Mesendoderm (in vitro differentiated cells): Measurements from ENCODE around the gene KRT3.

Experiments
- DNase-seq: peaks from one replicate; pipeline ENCODE4 v3.0.0; 2013
- H2AK5ac ChIP-seq: 2 replicates; pipeline ENCODE4 v1.6.1; 2013; ENCODE audit warnings: low read length, inconsistent platforms
- H2BK120ac ChIP-seq: 2 replicates; pipeline ENCODE4 v1.6.1; 2013; ENCODE audit warnings: low read depth, mild to moderate bottlenecking, low read length, moderate library complexity, mixed read lengths
- H2BK15ac ChIP-seq: replicated peaks from 2 replicates; pipeline ENCODE4 v1.6.1; 2013; ENCODE audit warnings: low read depth, mild to moderate bottlenecking, moderate library complexity
- H2BK5ac ChIP-seq: 2 replicates; pipeline ENCODE4 v1.6.1; 2013; ENCODE audit warnings: low read length, inconsistent platforms
- H3K18ac ChIP-seq: 2 replicates; pipeline ENCODE4 v1.6.1; 2013; ENCODE audit warnings: mild to moderate bottlenecking, low read length, mixed read lengths
- H3K23ac ChIP-seq: one replicate; pipeline ENCODE4 v1.6.1; 2013; ENCODE audit warnings: low read length
- H3K27ac ChIP-seq: 2 replicates; pipeline ENCODE4 v1.5.1; 2013; ENCODE audit warnings: low read depth, mild to moderate bottlenecking, inconsistent platforms, low read length, moderate library complexity
- H3K27me3 ChIP-seq: 2 replicates; pipeline ENCODE4 v1.6.1; 2013; ENCODE audit warnings: low read length, control low read depth, mild to moderate bottlenecking, inconsistent platforms; ENCODE audit not compliant: insufficient read depth, poor library complexity
- H3K36me3 ChIP-seq: 2 replicates; pipeline ENCODE4 v1.6.1; 2013; ENCODE audit warnings: low read length, inconsistent platforms; ENCODE audit not compliant: control insufficient read depth, insufficient read depth
- H3K4ac ChIP-seq: one replicate; pipeline ENCODE4 v1.6.1; 2013; ENCODE audit warnings: low read depth, mild to moderate bottlenecking, low read length, moderate library complexity
- H3K4me1 ChIP-seq: 2 replicates; pipeline ENCODE4 v1.6.1; 2013; ENCODE audit warnings: low read depth, low read length, inconsistent platforms; ENCODE audit not compliant: control insufficient read depth
- H3K4me2 ChIP-seq: 2 replicates; pipeline ENCODE4 v1.6.1; 2013; ENCODE audit warnings: low read length
- H3K4me3 ChIP-seq: 2 replicates; pipeline ENCODE4 v1.5.1; 2013; ENCODE audit warnings: mild to moderate bottlenecking, low read length
- H3K56ac ChIP-seq: one replicate; pipeline ENCODE4 v1.6.1; 2013; ENCODE audit warnings: low read length
- H3K79me1 ChIP-seq: 2 replicates; pipeline ENCODE4 v1.6.1; 2013; ENCODE audit warnings: low read length, inconsistent platforms
- H3K79me2 ChIP-seq: 2 replicates; pipeline ENCODE4 v1.6.1; 2013; ENCODE audit warnings: mild to moderate bottlenecking, low read length; ENCODE audit not compliant: control insufficient read depth, insufficient read depth
- H3K9ac ChIP-seq: 2 replicates; pipeline ENCODE4 v1.6.1; 2013; ENCODE audit warnings: low read length, inconsistent platforms
- H4K5ac ChIP-seq: one replicate; pipeline ENCODE4 v1.6.1; 2013; ENCODE audit warnings: low read length
- H4K8ac ChIP-seq: one replicate; pipeline ENCODE4 v1.6.1; 2013; ENCODE audit warnings: low read depth, mild to moderate bottlenecking, control low read depth, low read length, moderate library complexity
- WGBS: extraction: QIAGEN DNeasy Blood & Tissue Kit; methylation state at CpG from one replicate; pipeline ENCODE4 v1.1.7; 2013; ENCODE audit warnings: low lambda C conversion rate, missing lambda C conversion rate; ENCODE audit not compliant: insufficient coverage; ENCODE audit errors: extremely low coverage; 5-methylcytosine and 5-hydroxymethylcytosine counted together

The KRT3 gene

DNA sequence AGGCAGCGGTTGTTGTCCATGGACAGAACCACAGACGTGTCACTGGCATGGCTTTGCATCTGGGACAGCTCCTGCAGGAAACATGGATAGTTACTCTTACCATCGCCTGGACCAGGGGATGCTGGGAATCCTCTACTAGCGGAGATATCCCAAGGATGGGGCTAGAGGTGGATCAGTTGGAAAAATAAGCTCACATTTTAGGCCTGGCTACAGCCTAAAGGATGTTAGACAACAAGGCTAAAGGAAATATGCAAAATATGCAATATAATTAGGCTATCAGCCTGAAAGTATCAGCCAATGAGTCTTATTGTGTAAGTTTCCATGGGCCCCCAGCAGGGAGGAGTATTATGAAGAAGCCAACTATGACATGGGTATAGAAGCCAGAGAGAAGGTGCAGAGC, 23.7 kb downstream of the KRT3 start:
- H3K27ac ChIP-seq = no peak overlapping the region
- no peak overlapping the region for H2BK15ac ChIP-seq
- no peak overlapping the region for H3K9ac ChIP-seq
- H3K56ac ChIP-seq = no peak overlapping the region
- no peak overlapping the region for H3K4me3 ChIP-seq
- H3K18ac ChIP-seq = no peak overlapping the region
- H2AK5ac ChIP-seq = no peak overlapping the region
- WGBS = no CpG with 5 or more reads among the region's 4 CpGs
- no peaks in the 10 kb centered on the region for H3K27me3 ChIP-seq
- no peak overlapping the region for H2BK5ac ChIP-seq
- no peak overlapping the region for H3K4ac ChIP-seq
- no peak overlapping the region for H4K5ac ChIP-seq
- H4K8ac ChIP-seq = no peak overlapping the region
- H3K79me1 ChIP-seq = no peaks in the 10 kb centered on the region
- no peaks in the 10 kb centered on the region for H3K79me2 ChIP-seq
- no peak for DNase-seq
- no peaks in the 10 kb centered on the region for H3K36me3 ChIP-seq
- H3K4me1 ChIP-seq = no peaks in the 10 kb centered on the region
- H2BK120ac ChIP-seq = no peak overlapping the region
- no peak overlapping the region for H3K4me2 ChIP-seq
- H3K23ac ChIP-seq = no peak overlapping the region

GRCh38 chr12:52771505-52771904, 24.4 kb downstream of the KRT3 start:
- H2BK120ac ChIP-seq = no peak overlapping the region
- no peak overlapping the region for H2AK5ac ChIP-seq
- H3K27ac ChIP-seq = no peak overlapping the region
- no CpG with 5 or more reads among the region's 4 CpGs for WGBS
- no peak overlapping the region for H4K5ac ChIP-seq
- no peaks in the 10 kb centered on the region for H3K27me3 ChIP-seq
- no peak overlapping the region for H3K18ac ChIP-seq
- H3K4me3 ChIP-seq = no peak overlapping the region
- no peaks in the 10 kb centered on the region for H3K36me3 ChIP-seq
- H3K56ac ChIP-seq = no peak overlapping the region
- H3K9ac ChIP-seq = no peak overlapping the region
- no peak overlapping the region for H3K4me2 ChIP-seq
- no peaks in the 10 kb centered on the region for H3K79me1 ChIP-seq
- no peak overlapping the region for H2BK15ac ChIP-seq
- H4K8ac ChIP-seq = no peak overlapping the region
- H3K4me1 ChIP-seq = no peaks in the 10 kb centered on the region
- H3K4ac ChIP-seq = no peak overlapping the region
- H3K23ac ChIP-seq = no peak overlapping the region
- no peaks in the 10 kb centered on the region for H3K79me2 ChIP-seq
- no peak for DNase-seq
- H2BK5ac ChIP-seq = no peak overlapping the region

DNA sequence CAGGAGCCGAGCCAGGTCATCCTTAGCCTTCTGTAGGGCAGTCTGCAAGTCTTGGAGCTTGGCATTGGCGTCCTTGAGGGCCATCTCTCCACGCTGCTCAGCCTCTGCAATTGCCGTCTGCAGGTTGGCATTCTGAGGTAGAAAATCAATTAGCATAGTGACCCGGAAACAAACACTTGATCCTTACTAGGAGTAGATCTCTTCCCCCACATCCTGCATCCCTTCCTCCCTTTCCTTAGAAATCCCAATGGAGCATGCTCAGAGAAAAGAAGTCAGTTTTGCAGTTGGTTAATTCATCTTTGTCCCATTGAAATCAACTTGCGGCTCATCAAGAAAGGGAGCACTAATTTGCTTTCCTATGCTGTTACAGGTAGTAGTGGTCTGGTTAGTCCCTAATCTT, 24.8 kb downstream of the KRT3 start:
- H3K79me1 ChIP-seq = no peaks in the 10 kb centered on the region
- H4K8ac ChIP-seq = no peak overlapping the region
- no peaks in the 10 kb centered on the region for H3K36me3 ChIP-seq
- H3K56ac ChIP-seq = no peak overlapping the region
- no peak overlapping the region for H2AK5ac ChIP-seq
- no peaks in the 10 kb centered on the region for H3K79me2 ChIP-seq
- H3K18ac ChIP-seq = no peak overlapping the region
- no peak for DNase-seq
- WGBS = no CpG with 5 or more reads among the region's 6 CpGs
- no peak overlapping the region for H4K5ac ChIP-seq
- no peak overlapping the region for H3K4me3 ChIP-seq
- H3K27ac ChIP-seq = no peak overlapping the region
- H2BK120ac ChIP-seq = no peak overlapping the region
- no peak overlapping the region for H3K23ac ChIP-seq
- no peak overlapping the region for H3K4ac ChIP-seq
- no peak overlapping the region for H3K9ac ChIP-seq
- H3K27me3 ChIP-seq = no peaks in the 10 kb centered on the region
- no peaks in the 10 kb centered on the region for H3K4me1 ChIP-seq
- H2BK5ac ChIP-seq = no peak overlapping the region
- no peak overlapping the region for H2BK15ac ChIP-seq
- H3K4me2 ChIP-seq = no peak overlapping the region

- no peak for DNase-seq
- no peak overlapping the region for H3K4ac ChIP-seq
- no peaks in the 10 kb centered on the region for H3K27me3 ChIP-seq
- H3K56ac ChIP-seq = no peak overlapping the region
- no peaks in the 10 kb centered on the region for H3K36me3 ChIP-seq
- no peak overlapping the region for H3K23ac ChIP-seq
- no peaks in the 10 kb centered on the region for H3K4me1 ChIP-seq
- no peak overlapping the region for H3K18ac ChIP-seq
- no peak overlapping the region for H4K8ac ChIP-seq
- no peak overlapping the region for H3K4me3 ChIP-seq
- no peak overlapping the region for H2BK5ac ChIP-seq
- no peaks in the 10 kb centered on the region for H3K79me2 ChIP-seq
- no peak overlapping the region for H3K9ac ChIP-seq
- no peak overlapping the region for H3K4me2 ChIP-seq
- H3K27ac ChIP-seq = no peak overlapping the region
- H2BK15ac ChIP-seq = no peak overlapping the region
- no peak overlapping the region for H4K5ac ChIP-seq
- no peaks in the 10 kb centered on the region for H3K79me1 ChIP-seq
- no peak overlapping the region for H2AK5ac ChIP-seq
- no peak overlapping the region for H2BK120ac ChIP-seq
Observed at GRCh38 chr12:52769946-52770345, 26.0 kb downstream of the KRT3 start.

DNA sequence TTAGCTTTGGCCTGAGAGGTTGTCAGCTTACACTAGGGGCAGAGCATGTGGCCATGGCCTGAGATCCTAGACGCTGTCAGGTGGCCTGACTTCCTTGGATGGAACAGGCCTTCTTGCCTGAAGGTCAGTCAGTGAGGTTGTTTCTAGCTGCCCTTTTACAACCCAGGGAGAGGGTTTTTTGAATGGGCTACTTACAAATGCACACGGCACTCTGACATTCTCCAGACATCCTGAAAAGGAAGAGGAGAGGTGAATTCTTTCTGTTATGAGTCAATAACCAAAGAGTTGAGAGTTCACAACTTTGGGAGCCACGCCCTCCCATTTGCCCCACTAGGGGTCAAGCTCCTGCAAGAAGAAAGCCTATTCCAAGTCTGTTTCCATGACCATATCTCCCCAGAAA, 26.6 kb downstream of the KRT3 start:
- H3K9ac ChIP-seq = no peak overlapping the region
- WGBS = no CpG with 5 or more reads among the region's 3 CpGs
- no peaks in the 10 kb centered on the region for H3K79me2 ChIP-seq
- no peak overlapping the region for H3K4ac ChIP-seq
- no peaks in the 10 kb centered on the region for H3K27me3 ChIP-seq
- no peak overlapping the region for H2BK15ac ChIP-seq
- H3K23ac ChIP-seq = no peak overlapping the region
- DNase-seq = no peak
- no peak overlapping the region for H2BK5ac ChIP-seq
- H3K18ac ChIP-seq = no peak overlapping the region
- H3K4me1 ChIP-seq = no peaks in the 10 kb centered on the region
- no peak overlapping the region for H4K5ac ChIP-seq
- no peak overlapping the region for H3K27ac ChIP-seq
- H3K4me3 ChIP-seq = no peak overlapping the region
- no peak overlapping the region for H4K8ac ChIP-seq
- H3K4me2 ChIP-seq = no peak overlapping the region
- no peaks in the 10 kb centered on the region for H3K79me1 ChIP-seq
- H3K56ac ChIP-seq = no peak overlapping the region
- H2AK5ac ChIP-seq = no peak overlapping the region
- H2BK120ac ChIP-seq = no peak overlapping the region
- H3K36me3 ChIP-seq = no peaks in the 10 kb centered on the region

DNA sequence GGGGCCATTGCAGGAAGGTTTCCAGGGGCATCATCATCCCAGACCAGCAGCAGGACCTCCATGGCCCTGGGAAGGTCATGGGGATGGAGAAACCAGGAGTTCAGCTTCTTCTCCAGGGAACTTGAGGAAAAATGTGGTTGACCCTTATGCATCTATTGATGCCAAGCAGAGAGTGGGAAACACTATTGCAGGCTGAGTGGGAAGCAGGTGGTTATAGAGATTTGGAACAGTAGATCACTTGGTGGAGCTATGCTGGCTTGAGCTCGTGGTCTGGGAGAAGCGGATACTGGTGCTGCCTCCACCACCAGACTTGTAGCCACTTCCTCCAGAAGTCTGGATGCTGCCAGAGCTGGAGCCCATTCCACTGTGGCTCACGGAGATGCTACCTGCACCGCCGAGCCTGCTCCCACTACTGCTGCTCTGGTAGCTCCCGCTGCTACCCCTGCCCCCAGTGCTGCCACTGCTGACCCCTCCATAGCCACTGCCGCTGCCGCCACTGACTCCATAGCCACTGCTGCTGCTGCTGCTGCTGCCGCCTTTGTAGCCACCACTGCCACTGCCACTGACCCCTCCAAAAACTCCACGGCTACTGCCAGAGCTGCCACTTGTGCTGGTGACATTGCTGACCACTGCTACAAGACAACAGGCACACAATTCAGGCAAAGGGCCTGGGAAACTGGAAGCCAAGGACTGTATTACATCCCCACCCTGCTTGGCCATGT, 27.3 kb downstream of the KRT3 start:
- no peak overlapping the region for H2BK5ac ChIP-seq
- no peak overlapping the region for H3K18ac ChIP-seq
- H2BK15ac ChIP-seq = no peak overlapping the region
- no peak overlapping the region for H4K8ac ChIP-seq
- no peak overlapping the region for H3K4ac ChIP-seq
- H3K27ac ChIP-seq = no peak overlapping the region
- H3K79me2 ChIP-seq = no peaks in the 10 kb centered on the region
- H4K5ac ChIP-seq = no peak overlapping the region
- H2BK120ac ChIP-seq = no peak overlapping the region
- no peak overlapping the region for H2AK5ac ChIP-seq
- H3K4me1 ChIP-seq = no peaks in the 10 kb centered on the region
- DNase-seq = no peak
- H3K56ac ChIP-seq = no peak overlapping the region
- no peak overlapping the region for H3K23ac ChIP-seq
- no peaks in the 10 kb centered on the region for H3K36me3 ChIP-seq
- no peaks in the 10 kb centered on the region for H3K79me1 ChIP-seq
- H3K27me3 ChIP-seq = no peaks in the 10 kb centered on the region
- H3K4me3 ChIP-seq = no peak overlapping the region
- no peak overlapping the region for H3K9ac ChIP-seq
- H3K4me2 ChIP-seq = no peak overlapping the region
- WGBS = no CpG with 5 or more reads among the region's 10 CpGs
